ENCODE results near the gene CELF2.
"Not testable (repeated sequence)": the region's sequence is repeated elsewhere in the genome, so short reads cannot be mapped to it uniquely, and the experiment has no call there.

The CELF2 gene

GRCh38 chr10:11335881-11336430 is 318.3 kb downstream of the CELF2 start:
- no peak for DNase-seq

- DNase-seq: no peak
Observed at GRCh38 chr10:11336722-11337162, 319.1 kb downstream of the CELF2 start.

GRCh38 chr10:11337516-11337915 is 319.8 kb downstream of the CELF2 start:
- DNase-seq: no peak

GRCh38 chr10:11338160-11338844 is 320.6 kb downstream of the CELF2 start:
- no peak for DNase-seq

- DNase-seq: no peak
Observed at GRCh38 chr10:11339013-11339412, 321.3 kb downstream of the CELF2 start.

- DNase-seq: no peak
Observed at GRCh38 chr10:11339660-11340059, 322.0 kb downstream of the CELF2 start.

- DNase-seq: no peak
Observed at GRCh38 chr10:11341283-11341960, 323.8 kb downstream of the CELF2 start.

GRCh38 chr10:11344081-11344480 is 326.4 kb downstream of the CELF2 start:
- no peak for DNase-seq

GRCh38 chr10:11344550-11344949 is 326.9 kb downstream of the CELF2 start:
- no peak for DNase-seq

- DNase-seq: peak; percentile 40
Observed at GRCh38 chr10:11345224-11346054, 327.8 kb downstream of the CELF2 start.

GRCh38 chr10:11347580-11347979 is 329.9 kb downstream of the CELF2 start:
- not testable (repeated sequence) for DNase-seq

- no peak for DNase-seq
Observed at GRCh38 chr10:11351801-11352200, 334.1 kb downstream of the CELF2 start.

GRCh38 chr10:11353006-11353896 is 335.6 kb downstream of the CELF2 start:
- DNase-seq: no peak

GRCh38 chr10:11354823-11355222 is 337.2 kb downstream of the CELF2 start:
- DNase-seq: no peak

GRCh38 chr10:11355592-11355991 is 337.9 kb downstream of the CELF2 start:
- DNase-seq: no peak

GRCh38 chr10:11357439-11357838 is 339.8 kb downstream of the CELF2 start:
- DNase-seq: no peak

GRCh38 chr10:11358011-11358410 is 340.3 kb downstream of the CELF2 start:
- DNase-seq: no peak

GRCh38 chr10:11358923-11359575 is 341.4 kb downstream of the CELF2 start:
- no peak for DNase-seq

- DNase-seq: no peak
Observed at GRCh38 chr10:11359869-11360268, 342.2 kb downstream of the CELF2 start.

- no peak for DNase-seq
Observed at GRCh38 chr10:11363497-11363896, 345.8 kb downstream of the CELF2 start.

- DNase-seq: no peak
Observed at GRCh38 chr10:11364241-11364640, 346.6 kb downstream of the CELF2 start.

- DNase-seq: not testable (repeated sequence)
Observed at GRCh38 chr10:11366889-11367288, 349.2 kb downstream of the CELF2 start.

Data from DMS79 (cell line).